ENCODE measurements around the gene AKT1.
A peak's percentile ranks its signal among the peaks of the same experiment; 100 is the strongest.

Gene AKT1

DNA sequence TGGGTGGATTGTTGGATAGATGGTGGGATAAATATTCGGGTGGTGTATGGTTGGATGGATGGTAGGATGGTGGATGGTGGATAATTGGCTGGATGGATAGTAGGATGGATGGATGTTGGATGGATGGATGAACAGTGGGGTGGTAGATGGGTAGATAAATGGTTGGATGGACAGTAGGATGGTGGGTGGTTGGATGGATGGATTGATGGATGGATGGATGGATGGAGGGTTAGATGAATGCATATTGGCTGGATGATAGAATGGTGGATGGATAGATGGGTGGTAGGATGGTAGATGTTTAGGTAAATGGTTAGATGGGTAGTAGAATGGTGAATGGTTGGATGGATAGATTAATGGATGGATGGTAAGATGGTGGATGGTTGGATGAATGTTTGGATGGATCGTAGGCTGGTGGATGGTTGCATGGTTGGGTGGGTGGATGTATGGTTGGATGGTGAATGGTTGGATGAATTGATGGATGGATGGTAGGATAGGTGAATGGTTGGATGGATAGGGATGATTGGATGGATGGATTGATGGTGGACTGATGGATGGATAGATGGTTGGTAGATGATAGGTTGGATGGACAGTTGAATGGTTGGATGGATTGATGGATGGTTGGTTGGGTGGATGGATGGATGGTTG lies 28.9 kb upstream of the AKT1 start:
- Mint-ChIP-seq H3K9me3 (peaks cover 15% of the 10 kb centered on the region), H3K4me3 (peak overlapping the region; percentile 87), H3K27ac (peak overlapping the region; percentile 43), H3K36me3 (ENCODE audit: low read depth) (peaks cover 8% of the 10 kb centered on the region), H3K4me1 (peaks cover 45% of the 10 kb centered on the region), H3K27me3 (ENCODE audit: low read depth, poor library complexity) (peaks cover 32% of the 10 kb centered on the region)
- TF ChIP-seq, protein P1, sequence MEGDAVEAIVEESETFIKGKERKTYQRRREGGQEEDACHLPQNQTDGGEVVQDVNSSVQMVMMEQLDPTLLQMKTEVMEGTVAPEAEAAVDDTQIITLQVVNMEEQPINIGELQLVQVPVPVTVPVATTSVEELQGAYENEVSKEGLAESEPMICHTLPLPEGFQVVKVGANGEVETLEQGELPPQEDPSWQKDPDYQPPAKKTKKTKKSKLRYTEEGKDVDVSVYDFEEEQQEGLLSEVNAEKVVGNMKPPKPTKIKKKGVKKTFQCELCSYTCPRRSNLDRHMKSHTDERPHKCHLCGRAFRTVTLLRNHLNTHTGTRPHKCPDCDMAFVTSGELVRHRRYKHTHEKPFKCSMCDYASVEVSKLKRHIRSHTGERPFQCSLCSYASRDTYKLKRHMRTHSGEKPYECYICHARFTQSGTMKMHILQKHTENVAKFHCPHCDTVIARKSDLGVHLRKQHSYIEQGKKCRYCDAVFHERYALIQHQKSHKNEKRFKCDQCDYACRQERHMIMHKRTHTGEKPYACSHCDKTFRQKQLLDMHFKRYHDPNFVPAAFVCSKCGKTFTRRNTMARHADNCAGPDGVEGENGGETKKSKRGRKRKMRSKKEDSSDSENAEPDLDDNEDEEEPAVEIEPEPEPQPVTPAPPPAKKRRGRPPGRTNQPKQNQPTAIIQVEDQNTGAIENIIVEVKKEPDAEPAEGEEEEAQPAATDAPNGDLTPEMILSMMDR (IDR thresholded peaks at IDR 0.05) = no peak
- no peak for DNase-seq

DNA sequence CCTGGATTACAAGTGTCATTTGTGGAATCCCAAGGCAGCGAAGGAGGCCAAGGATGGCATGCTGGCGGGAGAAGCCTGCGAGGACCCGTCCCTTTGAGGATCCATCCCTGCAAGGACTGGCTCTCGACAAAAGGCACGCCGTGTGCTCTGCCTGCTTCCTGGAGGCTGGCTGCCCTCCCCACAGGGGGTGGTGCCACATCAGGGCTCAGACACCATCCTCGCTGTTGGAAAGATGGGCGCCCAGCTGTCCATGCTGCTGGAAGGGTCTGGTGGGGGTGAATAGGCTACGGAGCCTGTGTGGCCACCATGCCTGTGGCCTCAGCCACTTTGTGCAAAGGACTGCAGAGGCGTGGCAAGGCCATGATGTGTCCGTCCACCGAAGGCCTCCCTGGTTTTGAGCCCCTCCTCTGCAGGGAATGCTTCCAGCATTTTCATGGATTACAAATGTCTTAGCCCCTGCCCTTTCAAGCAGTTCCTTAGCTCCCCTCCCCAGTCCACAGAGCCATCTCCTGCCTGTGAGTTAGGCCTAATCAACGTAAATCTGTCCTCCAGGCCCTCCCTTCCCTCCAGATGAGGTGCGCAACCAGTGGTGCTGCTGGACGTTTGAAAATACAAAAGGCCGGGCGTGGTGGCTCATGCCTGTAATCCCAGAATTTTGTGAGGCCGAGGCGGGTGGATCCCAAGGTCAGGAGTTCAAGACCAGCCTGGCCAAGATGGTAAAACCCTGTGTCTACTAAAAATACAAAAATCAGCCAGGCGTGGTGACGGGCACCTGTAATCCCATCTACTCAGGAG lies 27.5 kb upstream of the AKT1 start:
- no peak for DNase-seq
- Mint-ChIP-seq H3K27ac (no peak overlapping the region), H3K27me3 (ENCODE audit: low read depth, poor library complexity) (peaks cover 32% of the 10 kb centered on the region), H3K4me1 (peaks cover 44% of the 10 kb centered on the region), H3K36me3 (ENCODE audit: low read depth) (peaks cover 14% of the 10 kb centered on the region), H3K9me3 (peaks cover 15% of the 10 kb centered on the region), H3K4me3 (no peak overlapping the region)
- TF ChIP-seq, protein P1 (IDR thresholded peaks at IDR 0.05) = no peak

DNA sequence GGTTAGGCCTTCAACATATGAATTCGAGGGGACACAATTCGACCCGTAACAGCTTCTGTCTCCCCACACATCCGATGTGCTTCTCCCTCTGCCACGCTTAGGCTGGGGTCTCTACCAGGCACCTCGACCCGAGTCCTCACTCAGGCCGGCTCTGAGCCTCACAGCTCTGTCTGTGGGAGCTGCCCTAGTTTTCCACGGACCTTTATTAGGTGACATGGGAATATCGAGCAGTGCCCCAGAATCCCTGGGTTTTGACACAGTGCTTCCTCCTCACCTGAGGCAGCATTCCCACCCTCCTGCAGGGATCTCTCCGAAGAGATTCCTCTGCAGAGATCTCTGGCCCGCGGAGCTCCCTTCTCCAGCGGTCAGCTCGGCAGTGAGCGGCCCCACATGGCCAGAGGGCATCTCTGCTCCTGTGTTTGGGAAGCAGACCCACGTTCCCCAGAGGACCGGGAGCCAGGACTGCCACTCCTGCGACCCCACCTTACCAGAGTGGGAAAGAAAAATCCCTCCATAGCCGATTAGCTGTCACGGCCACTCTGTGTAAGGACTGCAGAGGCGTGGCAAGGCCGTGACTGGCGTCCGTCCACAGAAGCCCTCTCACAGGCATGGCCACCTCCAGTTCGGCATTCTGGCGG lies 26.5 kb upstream of the AKT1 start:
- TF ChIP-seq, protein P1 (IDR thresholded peaks at IDR 0.05) = no peak
- DNase-seq = no peak
- peaks cover 15% of the 10 kb centered on the region for H3K9me3 Mint-ChIP-seq
- H3K27me3 Mint-ChIP-seq (ENCODE audit: low read depth, poor library complexity) = peaks cover 31% of the 10 kb centered on the region
- no peak overlapping the region for H3K4me3 Mint-ChIP-seq
- H3K4me1 Mint-ChIP-seq = peaks cover 38% of the 10 kb centered on the region
- H3K36me3 Mint-ChIP-seq (ENCODE audit: low read depth) = peaks cover 19% of the 10 kb centered on the region
- H3K27ac Mint-ChIP-seq = no peak overlapping the region

DNA sequence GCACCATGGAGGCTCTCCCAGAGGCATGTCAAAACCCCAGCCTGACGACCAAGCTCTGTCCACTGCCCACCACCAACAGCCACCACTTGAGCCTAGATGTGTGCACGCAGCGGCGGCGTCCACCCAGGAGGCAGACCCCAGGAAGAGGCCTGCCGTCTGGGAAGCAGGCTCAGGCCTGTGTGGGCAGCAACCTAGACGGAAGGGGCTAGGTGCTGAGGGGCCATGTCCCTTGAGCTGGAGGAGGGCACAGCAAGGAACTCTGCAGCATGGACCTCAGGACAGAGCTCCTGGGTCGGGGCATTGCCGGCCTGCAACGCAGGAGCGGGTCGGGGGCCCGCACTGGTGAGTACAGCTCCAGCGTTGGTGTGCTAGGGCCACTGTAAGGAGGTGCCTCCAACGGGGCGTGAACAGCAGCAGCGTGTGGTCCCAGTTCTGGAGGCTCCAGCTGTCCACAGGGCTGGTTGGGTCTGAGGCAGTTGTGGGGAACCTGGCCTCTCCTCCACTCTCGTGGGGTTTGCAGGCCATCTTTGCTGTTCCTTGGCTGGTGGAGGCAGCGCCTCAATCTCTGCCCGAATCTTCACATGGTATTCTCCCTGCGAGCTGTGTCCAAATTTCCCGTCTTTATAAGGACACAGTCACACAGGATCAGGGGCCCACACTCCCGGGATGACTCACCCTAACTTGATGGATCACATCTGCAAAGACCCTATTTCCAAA lies 25.8 kb upstream of the AKT1 start:
- H3K9me3 Mint-ChIP-seq = peaks cover 15% of the 10 kb centered on the region
- peaks cover 28% of the 10 kb centered on the region for H3K27me3 Mint-ChIP-seq (ENCODE audit: low read depth, poor library complexity)
- H3K27ac Mint-ChIP-seq = no peak overlapping the region
- TF ChIP-seq, protein P1 (IDR thresholded peaks at IDR 0.05) = no peak
- DNase-seq = no peak
- H3K4me3 Mint-ChIP-seq = no peak overlapping the region
- H3K4me1 Mint-ChIP-seq = peaks cover 40% of the 10 kb centered on the region
- H3K36me3 Mint-ChIP-seq (ENCODE audit: low read depth) = peaks cover 19% of the 10 kb centered on the region

DNA sequence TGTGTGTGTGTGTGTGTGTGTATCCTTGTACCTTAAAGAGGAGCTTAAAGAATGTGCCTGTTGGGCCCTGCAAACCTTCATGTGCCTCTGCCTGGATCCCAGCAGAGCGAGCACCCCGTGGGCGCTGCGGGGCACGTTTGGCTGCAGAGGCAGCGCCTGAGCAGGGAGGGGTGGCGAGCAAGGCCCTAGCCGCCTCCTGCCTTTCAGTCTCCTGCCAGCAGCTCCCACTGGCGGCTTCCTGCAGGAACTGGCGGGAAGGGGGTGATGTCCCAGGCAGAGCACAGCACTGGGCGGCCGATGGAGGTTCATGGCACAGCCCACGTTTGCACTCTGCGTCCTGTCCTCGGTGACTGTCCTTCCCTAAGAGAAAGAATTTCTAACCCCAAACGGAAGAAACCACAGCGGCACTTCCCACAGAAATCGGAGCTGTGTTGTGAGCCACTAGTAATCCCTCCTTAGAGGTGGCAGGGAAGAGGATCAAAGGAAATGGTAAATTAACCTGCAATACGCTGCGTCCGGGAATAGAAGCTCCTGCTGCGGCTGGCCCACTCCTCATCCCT lies 25.2 kb upstream of the AKT1 start:
- H3K36me3 Mint-ChIP-seq (ENCODE audit: low read depth) = peaks cover 19% of the 10 kb centered on the region
- DNase-seq = peak; percentile 77
- TF ChIP-seq, protein P1 (IDR thresholded peaks at IDR 0.05) = peak; percentile 45
- no peak overlapping the region for H3K4me3 Mint-ChIP-seq
- H3K9me3 Mint-ChIP-seq = peaks cover 15% of the 10 kb centered on the region
- H3K27me3 Mint-ChIP-seq (ENCODE audit: low read depth, poor library complexity) = peaks cover 26% of the 10 kb centered on the region
- no peak overlapping the region for H3K27ac Mint-ChIP-seq
- peaks cover 38% of the 10 kb centered on the region for H3K4me1 Mint-ChIP-seq

All from nephron progenitor cell (in vitro differentiated cells).